Measurements from ENCODE around the gene NPIPA7.
"Not testable (repeated sequence)": the region's sequence is repeated elsewhere in the genome, so short reads cannot be mapped to it uniquely, and the experiment has no call there.

DNA sequence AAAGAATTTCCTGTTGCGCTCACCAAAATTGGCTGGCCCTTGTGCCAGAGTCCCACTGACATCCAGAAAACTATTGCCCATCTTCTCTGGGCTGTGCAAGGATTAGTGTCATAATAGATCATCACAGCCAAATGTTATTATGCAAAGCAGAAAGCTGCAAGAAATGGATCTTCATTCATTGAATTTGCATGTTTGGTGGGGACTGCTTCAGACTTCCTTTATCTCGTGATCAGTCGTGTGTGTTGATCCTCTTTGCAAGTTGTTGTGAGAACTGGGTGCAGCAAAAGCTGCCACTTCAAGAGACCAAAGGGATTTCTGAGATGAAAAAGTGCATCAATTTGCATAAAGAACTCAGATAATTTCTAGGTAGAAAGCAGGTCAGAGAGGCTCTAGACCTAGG is 52.2 kb downstream of the NPIPA7 start:
- TF ChIP-seq, protein P1, sequence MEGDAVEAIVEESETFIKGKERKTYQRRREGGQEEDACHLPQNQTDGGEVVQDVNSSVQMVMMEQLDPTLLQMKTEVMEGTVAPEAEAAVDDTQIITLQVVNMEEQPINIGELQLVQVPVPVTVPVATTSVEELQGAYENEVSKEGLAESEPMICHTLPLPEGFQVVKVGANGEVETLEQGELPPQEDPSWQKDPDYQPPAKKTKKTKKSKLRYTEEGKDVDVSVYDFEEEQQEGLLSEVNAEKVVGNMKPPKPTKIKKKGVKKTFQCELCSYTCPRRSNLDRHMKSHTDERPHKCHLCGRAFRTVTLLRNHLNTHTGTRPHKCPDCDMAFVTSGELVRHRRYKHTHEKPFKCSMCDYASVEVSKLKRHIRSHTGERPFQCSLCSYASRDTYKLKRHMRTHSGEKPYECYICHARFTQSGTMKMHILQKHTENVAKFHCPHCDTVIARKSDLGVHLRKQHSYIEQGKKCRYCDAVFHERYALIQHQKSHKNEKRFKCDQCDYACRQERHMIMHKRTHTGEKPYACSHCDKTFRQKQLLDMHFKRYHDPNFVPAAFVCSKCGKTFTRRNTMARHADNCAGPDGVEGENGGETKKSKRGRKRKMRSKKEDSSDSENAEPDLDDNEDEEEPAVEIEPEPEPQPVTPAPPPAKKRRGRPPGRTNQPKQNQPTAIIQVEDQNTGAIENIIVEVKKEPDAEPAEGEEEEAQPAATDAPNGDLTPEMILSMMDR (conservative IDR thresholded peaks at IDR 0.05; ENCODE audit: low read length), result not testable (repeated sequence)
- TF ChIP-seq EZH2phosphoT487 (IDR thresholded peaks at IDR 0.05; ENCODE audit: borderline replicate concordance, low read depth, low read length), result not testable (repeated sequence)
